Glomerular visceral epithelial cell (primary cell): ENCODE measurements around the gene TECPR2.
A peak's percentile ranks its signal among the peaks of the same experiment; 100 is the strongest.

Experiments
- DNase-seq: peaks from one replicate; pipeline ENCODE4 v3.0.0-alpha.2; 2016; ENCODE audit errors: extremely low spot score

The TECPR2 gene

GRCh38 chr14:102495491-102496330 is 133.0 kb downstream of the TECPR2 start:
- DNase-seq, result no peak

- DNase-seq, result no peak
Measured at GRCh38 chr14:102496331-102496691, 133.6 kb downstream of the TECPR2 start.

GRCh38 chr14:102496958-102497744 is 134.4 kb downstream of the TECPR2 start:
- no peak for DNase-seq

GRCh38 chr14:102497998-102498677 is 135.4 kb downstream of the TECPR2 start:
- DNase-seq, result no peak

GRCh38 chr14:102498678-102499265 is 136.0 kb downstream of the TECPR2 start:
- DNase-seq, result no peak

GRCh38 chr14:102499401-102500157 is 136.8 kb downstream of the TECPR2 start:
- no peak for DNase-seq

- peak; percentile 13 for DNase-seq
Measured at GRCh38 chr14:102500158-102500662, 137.5 kb downstream of the TECPR2 start.

- DNase-seq, result no peak
Measured at GRCh38 chr14:102500713-102501112, 138.0 kb downstream of the TECPR2 start.

GRCh38 chr14:102501751-102502315 is 139.1 kb downstream of the TECPR2 start:
- DNase-seq, result no peak

- no peak for DNase-seq
Measured at GRCh38 chr14:102502571-102502970, 139.8 kb downstream of the TECPR2 start.

- DNase-seq, result no peak
Measured at GRCh38 chr14:102503641-102504327, 141.0 kb downstream of the TECPR2 start.

- no peak for DNase-seq
Measured at GRCh38 chr14:102504328-102504999, 141.7 kb downstream of the TECPR2 start.

- no peak for DNase-seq
Measured at GRCh38 chr14:102505000-102505619, 142.4 kb downstream of the TECPR2 start.

- DNase-seq, result no peak
Measured at GRCh38 chr14:102505775-102506625, 143.3 kb downstream of the TECPR2 start.

GRCh38 chr14:102506626-102506925 is 143.8 kb downstream of the TECPR2 start:
- no peak for DNase-seq

- no peak for DNase-seq
Measured at GRCh38 chr14:102507081-102507856, 144.5 kb downstream of the TECPR2 start.

GRCh38 chr14:102507857-102508312 is 145.1 kb downstream of the TECPR2 start:
- no peak for DNase-seq

- DNase-seq, result no peak
Measured at GRCh38 chr14:102508410-102508773, 145.7 kb downstream of the TECPR2 start.
